GM12878 (cell line): ENCODE data around the gene SEMA4D. TPM values are rescaled to one million over a fixed set of nuclear protein-coding genes. Genes with fewer than 3 reads are reported as not detected.

Experiments used
- CBFB ChIP-seq: IDR thresholded peaks from 2 replicates; pipeline ENCODE4 v1.6.1; 2016; ENCODE audit warnings: antibody characterized with exemption, low read depth
- NBN ChIP-seq: fragments of 450-650 bp; IDR thresholded peaks from 2 replicates; pipeline ENCODE4 v1.6.1; 2016
- RUNX3 ChIP-seq: IDR thresholded peaks from 2 replicates; pipeline ENCODE4 v1.6.1; 2012; ENCODE audit warnings: low read length, inconsistent platforms
- SKIL ChIP-seq: fragments of 450-650 bp; IDR thresholded peaks from 2 replicates; pipeline ENCODE4 v1.6.1; 2017; ENCODE audit warnings: mild to moderate bottlenecking, low read depth, inconsistent platforms; ENCODE audit not compliant: poor library complexity, severe bottlenecking
- SMAD1 ChIP-seq: fragments of 450-650 bp; IDR thresholded peaks from 2 replicates; pipeline ENCODE4 v1.6.1; 2018; ENCODE audit warnings: mild to moderate bottlenecking, low read depth; ENCODE audit not compliant: partially characterized antibody
- STAT1 ChIP-seq: fragments of 450-650 bp; conservative IDR thresholded peaks from 2 replicates; pipeline ENCODE4 v1.6.1; 2014; ENCODE audit warnings: antibody characterized with exemption, mild to moderate bottlenecking
- ZNF687 ChIP-seq: fragments of 450-650 bp; IDR thresholded peaks from 2 replicates; pipeline ENCODE4 v1.6.1; 2017; ENCODE audit warnings: mild to moderate bottlenecking, moderate library complexity
- polyA plus RNA-seq, 11 experiments: library from polyadenylated mRNA; depleted of rRNA in 4 of 11; unstranded in 6 of 11; stranded (reverse) in 5 of 11; fragments of >200 nt; fragmentation: Nextera tagmentation in 4 of 11; fragmentation: Illumina TruSeq in 1 of 11; extraction: Ambion mirVana in 4 of 11; extraction: Trizol in 1 of 11; gene quantifications; 1 replicate in 1 of 11; 2 replicates in 10 of 11; pipeline versions ENCODE4 v1.2.1 to v1.2.3, GENCODE V29; 2011 to 2016; ENCODE audit warnings: inconsistent platforms in 2 of 11, missing spikeins in 2 of 11, low read depth in 1 of 11
- total RNA-seq, 4 experiments: library from RNA; depleted of rRNA in 3 of 4; stranded (reverse); fragments of >200 nt in 3 of 4; fragmentation: Illumina TruSeq in 1 of 4; extraction: Trizol in 1 of 4; gene quantifications; 2 replicates each; pipeline versions ENCODE4 v1.2.1 to v1.2.3, GENCODE V29; 2013 to 2021
- TF ChIP-seq, protein P1 (sequence below): fragments of 450-650 bp; IDR thresholded peaks from 2 replicates; pipeline ENCODE4 v1.6.1; 2016; ENCODE audit warnings: mild to moderate bottlenecking

Gene SEMA4D
- total and polyA plus RNA-seq, 10 of the 15 experiments (the other 5 are each of a cell fraction or from before 2014, with no cell fraction given): 15.1 to 136 (median 39.6) TPM

GRCh38 chr9:89428901-89429890 lies 68.7 kb downstream of the SEMA4D start (continued):
- TF ChIP-seq CBFB: no peak
- TF ChIP-seq RUNX3: no peak
- no peak for TF ChIP-seq STAT1
- no peak for TF ChIP-seq ZNF687
- TF ChIP-seq NBN: no peak
- TF ChIP-seq, protein P1, sequence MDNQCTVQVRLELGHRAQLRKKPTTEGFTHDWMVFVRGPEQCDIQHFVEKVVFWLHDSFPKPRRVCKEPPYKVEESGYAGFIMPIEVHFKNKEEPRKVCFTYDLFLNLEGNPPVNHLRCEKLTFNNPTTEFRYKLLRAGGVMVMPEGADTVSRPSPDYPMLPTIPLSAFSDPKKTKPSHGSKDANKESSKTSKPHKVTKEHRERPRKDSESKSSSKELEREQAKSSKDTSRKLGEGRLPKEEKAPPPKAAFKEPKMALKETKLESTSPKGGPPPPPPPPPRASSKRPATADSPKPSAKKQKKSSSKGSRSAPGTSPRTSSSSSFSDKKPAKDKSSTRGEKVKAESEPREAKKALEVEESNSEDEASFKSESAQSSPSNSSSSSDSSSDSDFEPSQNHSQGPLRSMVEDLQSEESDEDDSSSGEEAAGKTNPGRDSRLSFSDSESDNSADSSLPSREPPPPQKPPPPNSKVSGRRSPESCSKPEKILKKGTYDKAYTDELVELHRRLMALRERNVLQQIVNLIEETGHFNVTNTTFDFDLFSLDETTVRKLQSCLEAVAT: no peak
- TF ChIP-seq SMAD1: no peak
- no peak for TF ChIP-seq SKIL
